DMS53 treated with DMSO at 0.1 percent for 48 hours (cell line): ENCODE measurements around the gene SSH3.

Source experiments
- DNase-seq: peaks from one replicate; lab custom pipeline; 2025; ENCODE audit not compliant: unreplicated experiment; lab: John Stamatoyannopoulos, UW

The SSH3 gene

GRCh38 chr11:67303132-67303834 is at the start of gene SSH3:
SSH3 (plus strand) TSS chr11:67303530; CDS start chr11:67303626, 96 bp downstream.
- DNase-seq: peak; percentile 91

- no peak for DNase-seq
These were observed 49.3 kb upstream of the SSH3 start for GRCh38 chr11:67253872-67254624.

- no peak for DNase-seq
These were observed 48.5 kb upstream of the SSH3 start for GRCh38 chr11:67254798-67255197.

GRCh38 chr11:67255353-67255752 is 48.0 kb upstream of the SSH3 start:
- DNase-seq: no peak

- DNase-seq: no peak
These were observed 47.5 kb upstream of the SSH3 start for GRCh38 chr11:67255864-67256263.

- DNase-seq: no peak
These were observed 46.7 kb upstream of the SSH3 start for GRCh38 chr11:67256477-67257135.

GRCh38 chr11:67260406-67260805 is 42.9 kb upstream of the SSH3 start:
- DNase-seq: no peak

- DNase-seq: peak; percentile 30
These were observed 42.3 kb upstream of the SSH3 start for GRCh38 chr11:67260885-67261639.

GRCh38 chr11:67261640-67261945 is 41.7 kb upstream of the SSH3 start:
- no peak for DNase-seq

- DNase-seq: peak; percentile 43
These were observed 41.2 kb upstream of the SSH3 start for GRCh38 chr11:67261946-67262681.

GRCh38 chr11:67262731-67263675 is 40.3 kb upstream of the SSH3 start:
- peak; percentile 91 for DNase-seq

GRCh38 chr11:67264260-67264659 is 39.1 kb upstream of the SSH3 start:
- DNase-seq: no peak

GRCh38 chr11:67264877-67265632 is 38.3 kb upstream of the SSH3 start:
- no peak for DNase-seq

- peak; percentile 36 for DNase-seq
These were observed 37.5 kb upstream of the SSH3 start for GRCh38 chr11:67265633-67266448.

GRCh38 chr11:67266449-67267187 is 36.7 kb upstream of the SSH3 start, which contains the start of gene GRK2:
GRK2 (plus strand) TSS chr11:67266473; CDS start chr11:67266700, 227 bp downstream.
- peak; percentile 36 for DNase-seq

GRCh38 chr11:67267188-67268080 is 35.9 kb upstream of the SSH3 start:
- DNase-seq: peak; percentile 51
